ENCODE measurements around the gene PROM1. TPM values are rescaled to one million over a fixed set of nuclear protein-coding genes. Genes with fewer than 3 reads are reported as not detected.

PROM1 gene
- total RNA-seq, 3 donors from 2014 or later, result 0.46 to 0.66 TPM; not detected in 1

- Mint-ChIP-seq H3K9me3 (no peaks in the 10 kb centered on the region), H3K27me3 (ENCODE audit: low read depth) (peaks cover 7% of the 10 kb centered on the region), H3K4me1 (ENCODE audit: low read depth) (no peaks in the 10 kb centered on the region), H3K36me3 (ENCODE audit: insufficient read depth) (no peaks in the 10 kb centered on the region), H3K4me3 (no peak overlapping the region)
- DNase-seq, result no peak
- no peak for ATAC-seq
These were observed 65.7 kb downstream of the PROM1 start for GRCh38 chr4:16018061-16018676.

DNA sequence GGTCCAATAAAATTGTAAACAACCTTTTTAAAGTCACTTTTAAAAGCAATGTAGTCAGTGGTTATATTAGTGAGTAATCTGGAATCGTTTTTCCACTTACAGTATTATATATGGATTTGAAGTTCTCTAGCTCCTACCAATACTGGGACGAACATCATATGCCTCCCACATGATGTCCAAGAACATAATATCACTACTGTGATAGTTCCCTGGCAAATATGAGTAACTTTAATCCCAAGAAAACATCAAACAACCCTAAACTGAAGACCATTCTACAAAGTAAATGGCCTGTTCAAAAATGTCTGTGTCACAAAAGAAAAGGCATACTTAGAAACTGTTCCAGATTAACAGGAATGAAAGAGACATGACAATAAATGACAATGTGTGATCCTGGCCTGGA lies 67.3 kb downstream of the PROM1 start:
- ATAC-seq (no peak), DNase-seq (no peak)
- H3K4me1 Mint-ChIP-seq (ENCODE audit: low read depth), result no peaks in the 10 kb centered on the region
- peaks cover 7% of the 10 kb centered on the region for H3K27me3 Mint-ChIP-seq (ENCODE audit: low read depth)
- no peaks in the 10 kb centered on the region for H3K36me3 Mint-ChIP-seq (ENCODE audit: insufficient read depth)
- no peaks in the 10 kb centered on the region for H3K9me3 Mint-ChIP-seq
- no peak overlapping the region for H3K4me3 Mint-ChIP-seq

DNA sequence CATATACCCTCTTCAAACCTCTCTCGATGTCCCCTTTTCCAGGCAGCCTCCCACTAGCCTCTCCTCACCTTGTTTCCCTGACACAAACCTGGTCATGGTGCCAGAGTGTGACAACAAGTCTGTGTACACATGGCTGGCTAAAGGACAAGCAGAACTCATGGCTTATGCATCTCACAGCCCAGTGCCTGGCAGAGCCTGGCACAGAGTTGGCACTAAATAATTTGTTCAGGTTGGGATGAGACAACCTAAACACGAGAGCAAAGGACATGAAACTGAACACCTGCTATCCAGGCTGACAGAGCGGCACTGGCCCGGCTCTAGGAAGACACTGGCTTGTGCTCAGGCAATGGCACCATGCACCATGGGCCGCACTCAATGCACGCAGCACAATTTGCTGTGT lies 72.7 kb downstream of the PROM1 start:
- no peaks in the 10 kb centered on the region for H3K36me3 Mint-ChIP-seq (ENCODE audit: insufficient read depth)
- DNase-seq (no peak), ATAC-seq (no peak)
- no peaks in the 10 kb centered on the region for H3K4me1 Mint-ChIP-seq (ENCODE audit: low read depth)
- no peaks in the 10 kb centered on the region for H3K9me3 Mint-ChIP-seq
- H3K4me3 Mint-ChIP-seq, result no peak overlapping the region
- H3K27me3 Mint-ChIP-seq (ENCODE audit: low read depth), result peaks cover 6% of the 10 kb centered on the region

DNA sequence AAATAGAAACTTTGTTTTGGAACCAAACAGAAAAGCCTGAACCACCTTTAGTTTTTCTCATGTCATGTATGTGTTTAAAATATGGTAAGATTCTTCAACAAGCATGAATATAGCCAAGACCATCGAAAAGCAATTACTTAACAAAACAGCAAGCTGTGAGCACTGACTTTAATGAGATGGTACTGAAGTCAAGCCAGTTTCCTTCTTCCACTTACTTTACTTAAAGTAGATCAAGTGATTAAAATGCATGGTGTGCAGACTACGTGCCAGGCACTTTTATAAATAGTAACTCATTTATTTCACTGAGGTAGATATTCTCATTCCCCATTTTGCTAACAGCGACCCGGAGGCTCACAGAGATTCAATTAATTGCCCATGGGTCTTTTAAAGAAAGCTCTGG lies 74.7 kb downstream of the PROM1 start:
- H3K36me3 Mint-ChIP-seq (ENCODE audit: insufficient read depth), result no peaks in the 10 kb centered on the region
- no peak for ATAC-seq
- H3K27me3 Mint-ChIP-seq (ENCODE audit: low read depth), result peaks cover 6% of the 10 kb centered on the region
- DNase-seq, result no peak
- H3K9me3 Mint-ChIP-seq, result no peaks in the 10 kb centered on the region
- H3K4me1 Mint-ChIP-seq (ENCODE audit: low read depth), result no peaks in the 10 kb centered on the region
- H3K4me3 Mint-ChIP-seq, result no peak overlapping the region

DNA sequence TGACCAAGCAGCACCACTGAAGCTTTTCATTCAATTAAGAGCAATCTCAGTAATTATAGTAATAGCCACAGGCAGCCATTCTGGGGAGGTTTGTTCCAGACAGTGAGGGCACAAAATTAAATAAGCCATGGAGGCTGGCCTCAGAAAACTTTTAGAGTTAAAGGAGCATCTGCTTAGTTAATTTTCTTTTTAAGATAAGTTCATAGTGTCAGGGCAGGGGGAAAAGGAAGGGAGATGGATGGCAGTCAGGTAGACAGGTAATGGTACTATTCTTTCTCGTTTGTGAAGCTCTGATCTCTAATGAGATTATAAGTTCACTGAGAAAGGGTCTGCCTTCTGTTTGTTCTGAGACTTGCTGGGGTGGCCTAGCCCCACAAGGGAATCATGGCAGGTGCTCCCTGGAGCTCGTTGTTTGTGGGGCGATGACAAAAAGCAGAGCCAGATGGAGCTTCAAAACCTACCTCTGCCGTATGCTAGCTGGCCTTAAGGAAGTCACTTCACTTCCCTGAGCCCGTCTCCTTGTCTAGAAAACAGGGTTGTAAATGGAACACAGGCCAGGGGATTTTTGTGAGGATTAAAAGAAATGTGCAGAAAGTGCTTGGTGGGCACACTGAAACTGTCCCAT lies 76.2 kb downstream of the PROM1 start:
- peaks cover 6% of the 10 kb centered on the region for H3K27me3 Mint-ChIP-seq (ENCODE audit: low read depth)
- H3K4me1 Mint-ChIP-seq (ENCODE audit: low read depth), result no peaks in the 10 kb centered on the region
- H3K36me3 Mint-ChIP-seq (ENCODE audit: insufficient read depth), result no peaks in the 10 kb centered on the region
- H3K9me3 Mint-ChIP-seq, result no peaks in the 10 kb centered on the region
- no peak overlapping the region for H3K4me3 Mint-ChIP-seq
- ATAC-seq (no peak), DNase-seq (no peak)

GRCh38 chr4:16006771-16007446 lies 76.9 kb downstream of the PROM1 start:
- no peaks in the 10 kb centered on the region for H3K9me3 Mint-ChIP-seq
- DNase-seq (no peak), ATAC-seq (no peak)
- no peaks in the 10 kb centered on the region for H3K4me1 Mint-ChIP-seq (ENCODE audit: low read depth)
- H3K4me3 Mint-ChIP-seq, result no peak overlapping the region
- no peaks in the 10 kb centered on the region for H3K36me3 Mint-ChIP-seq (ENCODE audit: insufficient read depth)
- peaks cover 6% of the 10 kb centered on the region for H3K27me3 Mint-ChIP-seq (ENCODE audit: low read depth)

DNA sequence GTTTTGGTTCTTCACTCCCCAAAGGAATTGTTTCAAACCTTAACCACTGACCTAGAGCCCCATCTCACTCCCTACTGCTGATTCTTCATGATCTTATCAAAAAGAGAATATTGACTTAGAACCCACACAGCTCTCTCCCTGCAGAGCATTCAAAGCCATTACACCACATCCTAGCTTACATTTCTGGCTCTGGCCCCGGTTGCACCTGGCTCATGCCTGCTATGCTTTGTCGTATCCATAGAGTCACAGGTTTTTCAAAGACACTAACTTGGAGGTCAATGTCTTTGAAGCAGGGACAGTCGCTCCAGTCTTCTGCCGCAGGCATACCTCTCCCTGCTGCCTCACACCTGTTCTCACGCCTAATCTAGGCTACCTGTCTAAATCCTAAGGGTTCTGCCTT lies 78.1 kb downstream of the PROM1 start:
- ATAC-seq, result no peak
- DNase-seq, result no peak
- Mint-ChIP-seq H3K4me3 (no peak overlapping the region), H3K27me3 (ENCODE audit: low read depth) (peaks cover 6% of the 10 kb centered on the region), H3K9me3 (no peaks in the 10 kb centered on the region), H3K36me3 (ENCODE audit: insufficient read depth) (no peaks in the 10 kb centered on the region), H3K4me1 (ENCODE audit: low read depth) (no peaks in the 10 kb centered on the region)

GRCh38 chr4:16001484-16001858 lies 82.4 kb downstream of the PROM1 start:
- DNase-seq (peak; percentile 28), ATAC-seq (peak; percentile 87 to 91)
- Mint-ChIP-seq H3K4me1 (ENCODE audit: low read depth) (no peaks in the 10 kb centered on the region), H3K36me3 (ENCODE audit: insufficient read depth) (no peaks in the 10 kb centered on the region), H3K4me3 (no peak overlapping the region), H3K27me3 (ENCODE audit: low read depth) (no peaks in the 10 kb centered on the region), H3K9me3 (no peaks in the 10 kb centered on the region)

DNA sequence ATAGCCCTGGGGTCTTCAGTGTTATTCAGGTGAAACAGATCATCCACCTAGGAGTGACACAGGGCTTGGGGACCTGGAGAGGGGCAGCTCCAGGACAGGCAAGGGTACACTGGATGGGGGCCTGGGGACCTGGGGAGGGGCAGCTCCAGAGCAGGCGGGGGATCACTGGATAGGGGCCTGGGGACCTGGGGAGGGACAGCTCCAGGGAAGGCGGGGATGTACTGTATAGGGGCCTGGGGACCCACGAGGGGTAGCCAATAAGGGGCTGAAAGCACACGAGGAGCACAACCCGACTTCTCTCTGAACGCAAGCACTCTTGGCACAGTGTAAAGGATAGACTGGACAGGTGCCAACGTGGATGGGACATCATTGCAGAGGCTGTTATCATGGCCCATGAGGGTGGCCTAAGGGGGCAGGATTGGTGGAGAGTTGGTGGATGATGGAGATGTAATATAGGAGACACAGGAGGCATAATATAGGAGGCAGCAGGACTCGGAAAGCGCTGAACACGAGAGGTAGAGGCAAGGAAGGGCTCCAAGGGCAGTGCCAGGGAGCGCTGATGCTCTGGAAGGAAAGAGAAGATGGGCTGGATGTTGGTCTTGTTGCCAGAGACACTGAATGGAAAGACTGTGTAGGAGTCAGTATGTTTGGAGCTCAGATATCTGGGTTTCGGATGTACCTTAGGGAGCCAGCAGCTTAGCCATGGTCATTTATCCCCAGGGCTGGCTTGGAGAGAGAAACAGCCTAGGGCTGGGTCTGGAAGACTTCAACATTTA lies 82.9 kb downstream of the PROM1 start:
- H3K36me3 Mint-ChIP-seq (ENCODE audit: insufficient read depth), result no peaks in the 10 kb centered on the region
- no peak overlapping the region for H3K4me3 Mint-ChIP-seq
- no peaks in the 10 kb centered on the region for H3K4me1 Mint-ChIP-seq (ENCODE audit: low read depth)
- ATAC-seq, result peak in 1 of 2 donors; percentile 15
- DNase-seq, result no peak
- H3K27me3 Mint-ChIP-seq (ENCODE audit: low read depth), result no peaks in the 10 kb centered on the region
- H3K9me3 Mint-ChIP-seq, result no peaks in the 10 kb centered on the region

- Mint-ChIP-seq H3K27me3 (ENCODE audit: low read depth) (no peaks in the 10 kb centered on the region), H3K9me3 (no peaks in the 10 kb centered on the region), H3K4me1 (ENCODE audit: low read depth) (no peaks in the 10 kb centered on the region), H3K36me3 (ENCODE audit: insufficient read depth) (no peaks in the 10 kb centered on the region), H3K4me3 (no peak overlapping the region)
- DNase-seq, result no peak
- peak; percentile 15 to 44 for ATAC-seq
These were observed 87.0 kb downstream of the PROM1 start for GRCh38 chr4:15996773-15997172.

DNA sequence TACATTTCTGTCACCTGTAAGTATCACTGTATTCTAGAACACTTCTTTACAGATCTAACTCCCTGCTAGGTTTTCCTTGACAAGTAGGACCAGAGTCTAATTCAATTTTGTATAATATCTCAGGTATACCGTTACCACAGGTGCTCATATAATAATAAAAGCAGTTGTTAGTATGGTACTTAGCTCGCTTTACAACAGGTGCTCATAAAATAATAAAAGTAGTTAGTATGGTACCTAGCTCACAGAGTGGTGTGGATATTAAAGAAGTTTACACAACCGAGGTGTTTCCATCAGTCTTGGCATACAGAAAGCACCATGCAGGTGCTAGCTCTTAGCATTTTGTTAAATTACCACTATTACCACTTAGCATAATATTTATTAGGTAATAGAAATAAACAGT lies 88.0 kb downstream of the PROM1 start:
- ATAC-seq (no peak), DNase-seq (no peak)
- H3K4me1 Mint-ChIP-seq (ENCODE audit: low read depth), result no peaks in the 10 kb centered on the region
- H3K9me3 Mint-ChIP-seq, result no peaks in the 10 kb centered on the region
- no peaks in the 10 kb centered on the region for H3K36me3 Mint-ChIP-seq (ENCODE audit: insufficient read depth)
- no peak overlapping the region for H3K4me3 Mint-ChIP-seq
- H3K27me3 Mint-ChIP-seq (ENCODE audit: low read depth), result peaks cover 5% of the 10 kb centered on the region

GRCh38 chr4:15992167-15992485 lies 91.7 kb downstream of the PROM1 start:
- Mint-ChIP-seq H3K4me1 (ENCODE audit: low read depth) (no peaks in the 10 kb centered on the region), H3K4me3 (no peak overlapping the region), H3K27me3 (ENCODE audit: low read depth) (peaks cover 9% of the 10 kb centered on the region), H3K9me3 (no peaks in the 10 kb centered on the region), H3K36me3 (ENCODE audit: insufficient read depth) (no peaks in the 10 kb centered on the region)
- ATAC-seq (no peak), DNase-seq (no peak)

- Mint-ChIP-seq H3K4me1 (ENCODE audit: low read depth) (no peaks in the 10 kb centered on the region), H3K4me3 (no peak overlapping the region), H3K36me3 (ENCODE audit: insufficient read depth) (no peaks in the 10 kb centered on the region), H3K27me3 (ENCODE audit: low read depth) (peaks cover 9% of the 10 kb centered on the region), H3K9me3 (no peaks in the 10 kb centered on the region)
- DNase-seq (no peak), ATAC-seq (no peak)
These were observed 93.1 kb downstream of the PROM1 start for GRCh38 chr4:15990570-15991285.

DNA sequence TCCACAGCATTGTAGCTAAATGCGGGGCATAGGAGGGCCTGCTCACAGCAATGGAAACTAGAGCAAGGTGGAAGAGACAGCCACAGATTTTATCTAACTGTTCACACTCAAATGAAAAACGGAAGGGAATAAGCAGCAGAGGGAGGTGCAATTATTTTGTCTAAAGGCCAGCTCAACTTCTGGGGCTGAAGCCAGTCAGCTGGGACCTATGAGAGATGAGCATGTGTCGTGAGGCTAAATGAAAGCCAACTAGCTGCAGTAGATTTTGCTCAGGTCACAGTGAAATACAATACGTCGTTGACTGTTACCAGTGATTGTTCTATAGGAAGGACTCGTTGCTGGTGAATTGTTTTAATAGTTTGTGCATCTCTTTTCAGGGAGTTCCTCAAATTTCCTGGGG lies 94.4 kb downstream of the PROM1 start:
- Mint-ChIP-seq H3K4me1 (ENCODE audit: low read depth) (no peaks in the 10 kb centered on the region), H3K27me3 (ENCODE audit: low read depth) (peaks cover 9% of the 10 kb centered on the region), H3K9me3 (no peaks in the 10 kb centered on the region), H3K4me3 (no peak overlapping the region), H3K36me3 (ENCODE audit: insufficient read depth) (no peaks in the 10 kb centered on the region)
- no peak for ATAC-seq
- no peak for DNase-seq

Measured in activated T-cell treated with anti-CD3 and anti-CD28 coated beads, Interleukin-2, amount 50 U/mL, for 4 hours (primary cell).